Liver (tissue), 9 donors: Measurements from ENCODE around the gene RHAG. TPM values are rescaled to one million over a fixed set of nuclear protein-coding genes. Genes with fewer than 3 reads are reported as not detected.

Experiments
- DNase-seq: peaks from one replicate; pipeline ENCODE4 v3.0.0-alpha.2; 2017; ENCODE audit warnings: low spot score
- H3K27ac ChIP-seq, 2 donors: one replicate each; pipeline ENCODE4 v1.7.0; 2013; ENCODE audit warnings: inconsistent platforms in 2 of 2, low read length in 2 of 2, control low read depth in 1 of 2, low read depth in 1 of 2, mild to moderate bottlenecking in 1 of 2
- H3K27me3 ChIP-seq, 4 donors: one replicate each; pipeline versions ENCODE4 v1.6.1 to v1.7.0; 2013; ENCODE audit warnings: low read length in 3 of 4, inconsistent platforms in 1 of 4, mild to moderate bottlenecking in 1 of 4, moderate library complexity in 1 of 4; ENCODE audit not compliant: control insufficient read depth in 4 of 4, insufficient read depth in 4 of 4
- H3K36me3 ChIP-seq, 4 donors: one replicate each; pipeline versions ENCODE4 v1.6.1 to v1.7.0; 2013; ENCODE audit warnings: low read length in 3 of 4, mild to moderate bottlenecking in 3 of 4, low read depth in 1 of 4, moderate library complexity in 1 of 4; ENCODE audit not compliant: control insufficient read depth in 4 of 4, insufficient read depth in 3 of 4
- H3K4me1 ChIP-seq, 4 donors: one replicate each; pipeline versions ENCODE4 v1.6.1 to v1.7.0; 2013; ENCODE audit warnings: low read length in 3 of 4, mild to moderate bottlenecking in 3 of 4, moderate library complexity in 1 of 4; ENCODE audit not compliant: control insufficient read depth in 4 of 4, insufficient read depth in 4 of 4
- H3K4me3 ChIP-seq, 3 donors: one replicate each; pipeline versions ENCODE4 v1.6.1 to v1.7.0; 2013; ENCODE audit warnings: low read length in 3 of 3, control low read depth in 1 of 3, low read depth in 1 of 3, mild to moderate bottlenecking in 1 of 3
- H3K9ac ChIP-seq, 2 donors: one replicate each; pipeline ENCODE4 v1.7.0; 2013; ENCODE audit warnings: low read length in 2 of 2, mild to moderate bottlenecking in 2 of 2, moderate library complexity in 2 of 2, control low read depth in 1 of 2, low read depth in 1 of 2
- H3K9me3 ChIP-seq, 4 donors: one replicate each; pipeline versions ENCODE4 v1.6.1 to v1.7.0; 2013; ENCODE audit warnings: low read length in 3 of 4; ENCODE audit not compliant: control insufficient read depth in 4 of 4
- EGR1 ChIP-seq, 2 donors: IDR thresholded peaks; 2 replicates each; pipeline ENCODE4 v1.6.1; 2016 to 2018; ENCODE audit warnings: antibody characterized with exemption in 2 of 2, low read depth in 2 of 2
- FOXA1 ChIP-seq: IDR thresholded peaks from 2 replicates; pipeline ENCODE4 v1.6.1; 2016; ENCODE audit warnings: antibody characterized with exemption
- FOXA2 ChIP-seq: IDR thresholded peaks from 2 replicates; pipeline ENCODE4 v1.6.1; 2016; ENCODE audit warnings: antibody characterized with exemption
- GABPA ChIP-seq, 2 donors: IDR thresholded peaks in 1 of 2; conservative IDR thresholded peaks in 1 of 2; 2 replicates each; pipeline ENCODE4 v1.6.1; 2016; ENCODE audit warnings: antibody characterized with exemption in 2 of 2, mild to moderate bottlenecking in 1 of 2, moderate library complexity in 1 of 2
- HNF4A ChIP-seq, 2 donors: conservative IDR thresholded peaks; 2 replicates each; pipeline ENCODE4 v1.6.1; 2016; ENCODE audit warnings: antibody characterized with exemption in 2 of 2, mild to moderate bottlenecking in 2 of 2
- HNF4G ChIP-seq: IDR thresholded peaks from 2 replicates; pipeline ENCODE4 v1.6.1; 2016; ENCODE audit warnings: antibody characterized with exemption
- JUND ChIP-seq, 2 donors: IDR thresholded peaks; 2 replicates each; pipeline ENCODE4 v1.6.1; 2016; ENCODE audit warnings: antibody characterized with exemption in 2 of 2
- NR2F2 ChIP-seq: IDR thresholded peaks from 2 replicates; pipeline ENCODE4 v1.6.1; 2016; ENCODE audit warnings: antibody characterized with exemption
- RAD21 ChIP-seq, 2 donors: IDR thresholded peaks; 2 replicates each; pipeline ENCODE4 v1.6.1; 2016; ENCODE audit warnings: antibody characterized with exemption in 2 of 2, mild to moderate bottlenecking in 2 of 2
- RXRA ChIP-seq, 2 donors: IDR thresholded peaks; 2 replicates each; pipeline ENCODE4 v1.6.1; 2017 to 2018; ENCODE audit warnings: antibody characterized with exemption in 2 of 2, mild to moderate bottlenecking in 1 of 2
- SP1 ChIP-seq: IDR thresholded peaks from 2 replicates; pipeline ENCODE4 v1.6.1; 2018; ENCODE audit warnings: antibody characterized with exemption, mild to moderate bottlenecking
- TAF1 ChIP-seq: conservative IDR thresholded peaks from 2 replicates; pipeline ENCODE4 v1.6.1; 2016; ENCODE audit warnings: antibody characterized with exemption, mild to moderate bottlenecking
- YY1 ChIP-seq: IDR thresholded peaks from 2 replicates; pipeline ENCODE4 v1.6.1; 2016; ENCODE audit warnings: antibody characterized with exemption, mild to moderate bottlenecking
- WGBS: extraction: QIAGEN DNeasy Blood & Tissue Kit; methylation state at CpG from one replicate; pipeline ENCODE4 v1.1.7; 2013; 5-methylcytosine and 5-hydroxymethylcytosine counted together
- polyA plus RNA-seq, 2 donors: library from polyadenylated mRNA; stranded (reverse) in 1 of 2; unstranded in 1 of 2; fragments of 200-250 nt in 1 of 2; fragments of >200 nt in 1 of 2; fragmentation: Nextera tagmentation in 1 of 2; extraction: Ambion mirVana in 1 of 2; gene quantifications; one replicate each; pipeline versions ENCODE4 v1.2.1 to v1.2.3, GENCODE V29; 2013 to 2015
- total RNA-seq, 2 donors: library from RNA; depleted of rRNA; stranded (reverse); fragments of >200 nt; gene quantifications; one replicate each; pipeline ENCODE4 v1.2.3, GENCODE V29; 2014
- TF ChIP-seq, protein P1 (sequence below): IDR thresholded peaks from 2 replicates; pipeline ENCODE4 v1.6.1; 2016; ENCODE audit warnings: antibody characterized with exemption, mild to moderate bottlenecking
- TF ChIP-seq, protein P2 (sequence below): IDR thresholded peaks from 2 replicates; pipeline ENCODE4 v1.6.1; 2016; ENCODE audit warnings: antibody characterized with exemption
- TF ChIP-seq, protein P3 (sequence below): IDR thresholded peaks from 2 replicates; pipeline ENCODE4 v1.6.1; 2016; ENCODE audit warnings: antibody characterized with exemption
- TF ChIP-seq, protein P4 (sequence below): fragments of 150-350 bp; IDR thresholded peaks from 2 replicates; pipeline ENCODE4 v1.5.1; 2017; ENCODE audit warnings: improper control_type of control experiment, low read depth, low read length; ENCODE audit not compliant: missing input control
- donor health status: healthy.
- donor health status: healthy.
- donor health status: healthy.
- donor health status: healthy.
- donor health status: healthy.

RHAG gene
- total and polyA plus RNA-seq, 4 donors = 0.07 to 345 TPM; not detected in 2

GRCh38 chr6:49647476-49647875 is 10.8 kb upstream of the RHAG start:
- TF ChIP-seq SP1 = no peak
- no peak for TF ChIP-seq HNF4G
- TF ChIP-seq JUND (IDR thresholded peaks at IDR 0.05) = no peak
- TF ChIP-seq, protein P1, sequence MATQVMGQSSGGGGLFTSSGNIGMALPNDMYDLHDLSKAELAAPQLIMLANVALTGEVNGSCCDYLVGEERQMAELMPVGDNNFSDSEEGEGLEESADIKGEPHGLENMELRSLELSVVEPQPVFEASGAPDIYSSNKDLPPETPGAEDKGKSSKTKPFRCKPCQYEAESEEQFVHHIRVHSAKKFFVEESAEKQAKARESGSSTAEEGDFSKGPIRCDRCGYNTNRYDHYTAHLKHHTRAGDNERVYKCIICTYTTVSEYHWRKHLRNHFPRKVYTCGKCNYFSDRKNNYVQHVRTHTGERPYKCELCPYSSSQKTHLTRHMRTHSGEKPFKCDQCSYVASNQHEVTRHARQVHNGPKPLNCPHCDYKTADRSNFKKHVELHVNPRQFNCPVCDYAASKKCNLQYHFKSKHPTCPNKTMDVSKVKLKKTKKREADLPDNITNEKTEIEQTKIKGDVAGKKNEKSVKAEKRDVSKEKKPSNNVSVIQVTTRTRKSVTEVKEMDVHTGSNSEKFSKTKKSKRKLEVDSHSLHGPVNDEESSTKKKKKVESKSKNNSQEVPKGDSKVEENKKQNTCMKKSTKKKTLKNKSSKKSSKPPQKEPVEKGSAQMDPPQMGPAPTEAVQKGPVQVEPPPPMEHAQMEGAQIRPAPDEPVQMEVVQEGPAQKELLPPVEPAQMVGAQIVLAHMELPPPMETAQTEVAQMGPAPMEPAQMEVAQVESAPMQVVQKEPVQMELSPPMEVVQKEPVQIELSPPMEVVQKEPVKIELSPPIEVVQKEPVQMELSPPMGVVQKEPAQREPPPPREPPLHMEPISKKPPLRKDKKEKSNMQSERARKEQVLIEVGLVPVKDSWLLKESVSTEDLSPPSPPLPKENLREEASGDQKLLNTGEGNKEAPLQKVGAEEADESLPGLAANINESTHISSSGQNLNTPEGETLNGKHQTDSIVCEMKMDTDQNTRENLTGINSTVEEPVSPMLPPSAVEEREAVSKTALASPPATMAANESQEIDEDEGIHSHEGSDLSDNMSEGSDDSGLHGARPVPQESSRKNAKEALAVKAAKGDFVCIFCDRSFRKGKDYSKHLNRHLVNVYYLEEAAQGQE = no peak
- TF ChIP-seq, protein P2, sequence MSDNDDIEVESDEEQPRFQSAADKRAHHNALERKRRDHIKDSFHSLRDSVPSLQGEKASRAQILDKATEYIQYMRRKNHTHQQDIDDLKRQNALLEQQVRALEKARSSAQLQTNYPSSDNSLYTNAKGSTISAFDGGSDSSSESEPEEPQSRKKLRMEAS = no peak
- no peak for TF ChIP-seq NR2F2
- TF ChIP-seq YY1 = no peak
- no peak for TF ChIP-seq FOXA2
- TF ChIP-seq, protein P3, sequence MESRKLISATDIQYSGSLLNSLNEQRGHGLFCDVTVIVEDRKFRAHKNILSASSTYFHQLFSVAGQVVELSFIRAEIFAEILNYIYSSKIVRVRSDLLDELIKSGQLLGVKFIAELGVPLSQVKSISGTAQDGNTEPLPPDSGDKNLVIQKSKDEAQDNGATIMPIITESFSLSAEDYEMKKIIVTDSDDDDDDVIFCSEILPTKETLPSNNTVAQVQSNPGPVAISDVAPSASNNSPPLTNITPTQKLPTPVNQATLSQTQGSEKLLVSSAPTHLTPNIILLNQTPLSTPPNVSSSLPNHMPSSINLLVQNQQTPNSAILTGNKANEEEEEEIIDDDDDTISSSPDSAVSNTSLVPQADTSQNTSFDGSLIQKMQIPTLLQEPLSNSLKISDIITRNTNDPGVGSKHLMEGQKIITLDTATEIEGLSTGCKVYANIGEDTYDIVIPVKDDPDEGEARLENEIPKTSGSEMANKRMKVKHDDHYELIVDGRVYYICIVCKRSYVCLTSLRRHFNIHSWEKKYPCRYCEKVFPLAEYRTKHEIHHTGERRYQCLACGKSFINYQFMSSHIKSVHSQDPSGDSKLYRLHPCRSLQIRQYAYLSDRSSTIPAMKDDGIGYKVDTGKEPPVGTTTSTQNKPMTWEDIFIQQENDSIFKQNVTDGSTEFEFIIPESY = no peak
- TF ChIP-seq RAD21 (IDR thresholded peaks at IDR 0.05) = no peak
- TF ChIP-seq, protein P4, sequence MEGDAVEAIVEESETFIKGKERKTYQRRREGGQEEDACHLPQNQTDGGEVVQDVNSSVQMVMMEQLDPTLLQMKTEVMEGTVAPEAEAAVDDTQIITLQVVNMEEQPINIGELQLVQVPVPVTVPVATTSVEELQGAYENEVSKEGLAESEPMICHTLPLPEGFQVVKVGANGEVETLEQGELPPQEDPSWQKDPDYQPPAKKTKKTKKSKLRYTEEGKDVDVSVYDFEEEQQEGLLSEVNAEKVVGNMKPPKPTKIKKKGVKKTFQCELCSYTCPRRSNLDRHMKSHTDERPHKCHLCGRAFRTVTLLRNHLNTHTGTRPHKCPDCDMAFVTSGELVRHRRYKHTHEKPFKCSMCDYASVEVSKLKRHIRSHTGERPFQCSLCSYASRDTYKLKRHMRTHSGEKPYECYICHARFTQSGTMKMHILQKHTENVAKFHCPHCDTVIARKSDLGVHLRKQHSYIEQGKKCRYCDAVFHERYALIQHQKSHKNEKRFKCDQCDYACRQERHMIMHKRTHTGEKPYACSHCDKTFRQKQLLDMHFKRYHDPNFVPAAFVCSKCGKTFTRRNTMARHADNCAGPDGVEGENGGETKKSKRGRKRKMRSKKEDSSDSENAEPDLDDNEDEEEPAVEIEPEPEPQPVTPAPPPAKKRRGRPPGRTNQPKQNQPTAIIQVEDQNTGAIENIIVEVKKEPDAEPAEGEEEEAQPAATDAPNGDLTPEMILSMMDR = no peak
- no peak for TF ChIP-seq GABPA (IDR thresholded peaks at IDR 0.05 in 1 of 2, conservative IDR thresholded peaks at IDR 0.05 in 1 of 2)
- TF ChIP-seq FOXA1 = no peak
- no peak for TF ChIP-seq HNF4A (conservative IDR thresholded peaks at IDR 0.05)
- no peak for TF ChIP-seq TAF1
- no peak for TF ChIP-seq RXRA (IDR thresholded peaks at IDR 0.05)
- Histone ChIP-seq H3K9me3 (no peaks in the 10 kb centered on the region), H3K36me3 (no peaks in the 10 kb centered on the region), H3K27ac (no peak overlapping the region), H3K27me3 (no peaks in the 10 kb centered on the region), H3K4me1 (no peaks in the 10 kb centered on the region), H3K9ac (no peak overlapping the region), H3K4me3 (no peak overlapping the region)
- WGBS = 89% methylated on average over 2 of the region's 2 CpGs
- DNase-seq = no peak

DNA sequence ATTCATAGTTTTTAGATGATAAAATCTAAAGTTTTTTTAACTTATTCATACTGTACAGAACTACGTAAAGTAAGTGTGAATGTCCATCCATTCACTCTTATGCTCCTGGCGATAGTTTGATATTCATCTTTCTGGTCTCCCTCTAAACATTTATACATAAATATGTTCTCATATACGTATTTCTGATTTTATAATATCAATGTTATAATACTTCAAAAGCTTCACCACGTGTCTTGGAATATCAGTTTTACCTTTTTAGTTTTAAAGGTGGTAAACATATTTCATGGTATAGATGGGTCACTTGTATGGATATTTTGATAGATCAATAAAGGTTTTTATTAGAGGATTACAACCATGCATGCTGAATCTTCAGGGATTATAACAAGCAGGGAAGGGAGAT is 10.3 kb upstream of the RHAG start:
- Histone ChIP-seq H3K4me3 (no peak overlapping the region), H3K9ac (no peak overlapping the region), H3K36me3 (no peaks in the 10 kb centered on the region), H3K9me3 (no peaks in the 10 kb centered on the region), H3K4me1 (no peaks in the 10 kb centered on the region), H3K27ac (no peak overlapping the region), H3K27me3 (no peaks in the 10 kb centered on the region)
- TF ChIP-seq FOXA1 (no peak), JUND (IDR thresholded peaks at IDR 0.05) (no peak), RAD21 (IDR thresholded peaks at IDR 0.05) (no peak), FOXA2 (no peak), SP1 (no peak), EGR1 (IDR thresholded peaks at IDR 0.05; ENCODE audit: low read depth in 2 of 2) (no peak), HNF4G (no peak)
- TF ChIP-seq, protein P2 = no peak
- TF ChIP-seq, protein P1 = no peak
- TF ChIP-seq, protein P3 = no peak
- 73% methylated on average over 4 of the region's 4 CpGs for WGBS
- no peak for DNase-seq
